ENCODE measurements around the gene ATP5PO.

- TF ChIP-seq CTCF (IDR thresholded peaks at IDR 0.05), result no peak
- TF ChIP-seq REST (IDR thresholded peaks at IDR 0.05; ENCODE audit: insufficient read depth in 1 of 2, low read depth in 2 of 2, low read length in 1 of 2), result no peak
- no peak for TF ChIP-seq SIN3A (IDR thresholded peaks at IDR 0.05; ENCODE audit: borderline replicate concordance, insufficient read depth, low read depth, low read length)
Observed at GRCh38 chr21:33859373-33860102, 56.1 kb downstream of the ATP5PO start.
